Endodermal cell (in vitro differentiated cells): Measurements from ENCODE around the gene TMEM190. TPM values are rescaled to one million over a fixed set of nuclear protein-coding genes. Genes with fewer than 3 reads are reported as not detected.

ENCODE experiments used
- DNase-seq: peaks from one replicate; pipeline ENCODE4 v3.0.0-alpha.2; 2017
- H3K27ac ChIP-seq: 2 replicates; pipeline ENCODE4 v1.5.1; 2013; ENCODE audit warnings: mild to moderate bottlenecking, low read depth, low read length, moderate library complexity
- H3K27me3 ChIP-seq: 2 replicates; pipeline ENCODE4 v1.6.1; 2013; ENCODE audit warnings: mild to moderate bottlenecking, low read length, moderate library complexity; ENCODE audit not compliant: insufficient read depth, control insufficient read depth, poor library complexity, severe bottlenecking
- H3K36me3 ChIP-seq: 2 replicates; pipeline ENCODE4 v1.7.0; 2013; ENCODE audit warnings: mild to moderate bottlenecking, low read length, moderate library complexity; ENCODE audit not compliant: control insufficient read depth, insufficient read depth
- H3K4me1 ChIP-seq: one replicate; pipeline ENCODE4 v1.7.0; 2013; ENCODE audit warnings: low read length; ENCODE audit not compliant: control insufficient read depth, insufficient read depth
- H3K4me3 ChIP-seq: 2 replicates; pipeline ENCODE4 v1.5.1; 2013; ENCODE audit warnings: mild to moderate bottlenecking, low read length, moderate library complexity
- H3K9ac ChIP-seq: 2 replicates; pipeline ENCODE4 v1.6.1; 2013; ENCODE audit warnings: mild to moderate bottlenecking, low read length, moderate library complexity; ENCODE audit not compliant: poor library complexity, severe bottlenecking; ENCODE audit errors: extremely low read depth
- H3K9me3 ChIP-seq: 2 replicates; pipeline ENCODE4 v1.6.1; 2013; ENCODE audit warnings: mild to moderate bottlenecking, low read length, moderate library complexity; ENCODE audit not compliant: control insufficient read depth
- H3K27ac Mint-ChIP-seq: 2 replicates; pipeline ENCODE4 v1.8.0; 2020; ENCODE audit warnings: mixed read lengths
- H3K27me3 Mint-ChIP-seq: 2 replicates; pipeline ENCODE4 v1.8.0; 2021; ENCODE audit warnings: mild to moderate bottlenecking, mixed read lengths; ENCODE audit not compliant: insufficient read depth
- H3K36me3 Mint-ChIP-seq: 2 replicates; pipeline ENCODE4 v1.8.0; 2020; ENCODE audit warnings: low read depth, mixed read lengths
- H3K4me1 Mint-ChIP-seq: 2 replicates; pipeline ENCODE4 v1.8.0; 2020; ENCODE audit warnings: mixed read lengths
- H3K4me3 Mint-ChIP-seq: 2 replicates; pipeline ENCODE4 v1.8.0; 2020; ENCODE audit warnings: mild to moderate bottlenecking, moderate library complexity, mixed read lengths
- H3K9me3 Mint-ChIP-seq: 2 replicates; pipeline ENCODE4 v1.8.0; 2020; ENCODE audit warnings: mild to moderate bottlenecking, mixed read lengths
- CTCF ChIP-seq: fragments of 200-600 bp; sonication (generic); conservative IDR thresholded peaks from 2 replicates; pipeline ENCODE4 v1.5.0; 2021; ENCODE audit warnings: antibody characterized with exemption, mild to moderate bottlenecking
- WGBS, 2 experiments: methylation state at CpG; one replicate each; pipeline versions ENCODE4 v1.1.5 to v1.1.7; 2013; ENCODE audit warnings: missing lambda C conversion rate in 2 of 2, mixed read lengths in 1 of 2; ENCODE audit not compliant: insufficient coverage in 1 of 2, insufficient read length in 1 of 2; 5-methylcytosine and 5-hydroxymethylcytosine counted together
- total RNA-seq, 2 donors: library from RNA; stranded (reverse); fragmentation: NEBNext Ultra II Directional in 1 of 2; extraction: Animal tissue kit (Norgen Biotek cat#: 25700) in 1 of 2; gene quantifications; 2 replicates in 1 of 2; 3 replicates in 1 of 2; pipeline ENCODE4 v1.2.1, GENCODE V29; 2021

Gene TMEM190
- total RNA-seq, 2 donors from 2014 or later, result 1.2 TPM; not detected in 1

DNA sequence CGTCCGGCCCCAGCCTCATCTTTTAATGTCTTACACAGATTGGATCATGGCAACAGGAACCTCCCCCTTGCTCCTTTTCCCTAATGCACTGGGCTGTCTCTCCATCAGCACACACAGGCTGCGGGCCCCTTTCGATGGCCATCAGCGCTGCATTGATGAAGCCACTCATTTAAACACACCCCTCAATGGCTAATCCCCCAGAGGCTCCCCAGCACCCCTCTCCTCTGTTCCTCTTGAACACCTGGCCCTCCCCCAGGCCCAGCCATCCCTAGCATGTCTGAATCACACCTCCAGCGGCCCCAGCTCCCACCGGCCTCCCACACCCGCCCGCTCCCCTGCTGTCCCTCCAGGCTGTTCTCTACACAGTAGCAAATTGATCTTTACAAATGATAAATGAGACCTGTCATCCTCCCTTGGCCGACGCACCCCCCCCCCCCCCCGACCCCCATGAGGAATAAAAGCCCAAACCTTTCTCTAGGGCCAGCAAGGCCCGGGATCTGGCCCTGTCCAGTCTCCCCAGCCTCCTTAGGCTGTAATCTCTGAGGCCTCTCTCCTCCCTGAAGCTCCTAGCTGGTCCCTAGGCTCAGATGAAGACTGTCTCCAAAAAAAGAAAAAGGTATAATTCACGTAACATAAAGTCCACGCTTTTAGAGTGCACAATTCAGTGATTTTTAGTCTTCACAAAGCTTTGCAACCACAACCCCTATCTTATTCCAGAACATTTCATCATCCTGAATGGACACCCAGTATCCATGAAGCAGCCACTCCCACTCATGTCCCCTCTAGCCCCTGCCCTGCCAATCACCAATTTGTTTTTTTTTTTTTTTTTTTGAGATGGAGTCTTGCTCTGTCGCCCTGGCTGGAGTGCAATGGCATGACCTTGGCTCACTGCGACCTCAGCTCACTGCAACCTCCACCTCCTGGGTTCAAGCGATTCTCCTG, 16.5 kb downstream of the TMEM190 start:
- DNase-seq, result no peak
- H3K4me1 ChIP-seq, result peaks cover 11% of the 10 kb centered on the region
- no peaks in the 10 kb centered on the region for H3K27me3 ChIP-seq
- H3K4me3 ChIP-seq, result no peak overlapping the region
- Mint-ChIP-seq H3K4me3 (no peak overlapping the region), H3K27me3 (peaks cover 4% of the 10 kb centered on the region), H3K27ac (no peak overlapping the region), H3K9me3 (no peaks in the 10 kb centered on the region), H3K36me3 (peaks cover 22% of the 10 kb centered on the region), H3K4me1 (peaks cover 25% of the 10 kb centered on the region)
- no peaks in the 10 kb centered on the region for H3K9me3 ChIP-seq
- 42 to 49% methylated on average over 9 to 18 of the region's 18 CpGs for WGBS, 2 experiments
- peak overlapping the region; percentile 61 for H3K27ac ChIP-seq
- no peak for TF ChIP-seq CTCF
- H3K9ac ChIP-seq, result no peak overlapping the region
- peaks cover 32% of the 10 kb centered on the region for H3K36me3 ChIP-seq

DNA sequence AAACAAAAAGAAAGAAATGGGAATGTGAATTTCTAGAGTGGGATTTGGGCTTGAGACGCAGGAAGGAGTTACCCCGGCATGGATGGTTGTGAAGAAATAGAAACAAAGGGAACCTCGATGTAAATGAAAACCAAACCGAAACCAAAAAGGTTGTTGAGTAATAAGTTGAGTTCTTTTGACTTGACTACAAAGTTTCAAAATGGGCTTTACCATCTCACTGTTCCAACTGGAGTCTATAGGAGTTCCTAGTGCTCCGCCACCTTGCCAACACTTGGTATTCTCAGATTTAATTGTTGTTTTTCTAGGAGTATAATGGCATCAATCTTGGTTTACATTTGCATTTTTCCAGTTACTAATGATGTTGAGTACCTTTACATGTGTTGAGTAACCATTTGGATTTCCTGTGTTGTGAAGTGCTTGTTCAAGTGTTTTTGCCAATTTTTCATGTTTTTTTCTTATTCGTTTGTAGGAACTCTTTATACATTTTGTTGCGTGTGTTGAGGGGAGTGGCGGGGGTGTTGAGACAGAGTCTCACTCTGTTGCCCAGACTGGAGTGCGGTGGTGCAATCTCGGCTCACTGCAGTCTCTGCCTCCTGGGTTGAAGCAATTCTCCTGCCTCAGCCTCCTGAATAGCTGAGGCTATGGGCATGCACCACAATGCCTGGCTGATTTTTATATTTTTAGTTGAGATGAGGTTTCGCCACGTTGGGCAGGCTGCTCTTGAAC, 21.7 kb downstream of the TMEM190 start:
- WGBS, 2 experiments, result 94 to 95% methylated on average over 11 to 12 of the region's 12 CpGs
- H3K4me1 Mint-ChIP-seq, result no peaks in the 10 kb centered on the region

More for the DNA sequence above, 21.7 kb downstream of the TMEM190 start:
- Histone ChIP-seq H3K36me3 (peaks cover 22% of the 10 kb centered on the region), H3K4me1 (no peaks in the 10 kb centered on the region), H3K27ac (no peak overlapping the region), H3K9me3 (no peaks in the 10 kb centered on the region), H3K4me3 (no peak overlapping the region), H3K27me3 (no peaks in the 10 kb centered on the region), H3K9ac (no peak overlapping the region)
- no peak for DNase-seq
- Mint-ChIP-seq H3K4me3 (no peak overlapping the region), H3K36me3 (peaks cover 24% of the 10 kb centered on the region), H3K9me3 (no peaks in the 10 kb centered on the region), H3K27ac (no peak overlapping the region), H3K27me3 (peaks cover 7% of the 10 kb centered on the region)
- TF ChIP-seq CTCF, result no peak
